Activated CD4-positive, alpha-beta T cell treated with anti-CD3 and anti-CD28 coated beads for 36 hours (primary cell): ENCODE results near the gene FAM180A. TPM values are rescaled to one million over a fixed set of nuclear protein-coding genes. Genes with fewer than 3 reads are reported as not detected.
"Not testable (repeated sequence)": the region's sequence is repeated elsewhere in the genome, so short reads cannot be mapped to it uniquely, and the experiment has no call there.

Experiments
- ATAC-seq: fragments of 200-7000 bp; cut with Tn5 transposase; one replicate; pipeline ENCODE4 v1.10.0; 2021; ENCODE audit warnings: mild to moderate bottlenecking, moderate library complexity
- CTCF ChIA-PET: fragments of 350-600 bp; sonication (Branson Sonifier 250); formaldehyde crosslinking; loops from one replicate; lab custom pipeline; 2021; ENCODE audit warnings: antibody characterized with exemption; lab: Charles Lee
- POLR2A ChIA-PET: fragments of 350-600 bp; sonication (Branson Sonifier 250); formaldehyde crosslinking; loops from one replicate; lab custom pipeline; 2021; ENCODE audit warnings: antibody characterized with exemption, inconsistent platforms; lab: Charles Lee
- DNase-seq: peaks from one replicate; pipeline ENCODE4 v3.0.0-alpha.2; 2020
- H3K27ac Mint-ChIP-seq: one replicate; pipeline ENCODE4 v1.8.0; 2021; ENCODE audit warnings: mixed read lengths
- H3K27me3 Mint-ChIP-seq: one replicate; pipeline ENCODE4 v1.8.0; 2021; ENCODE audit warnings: mixed read lengths
- H3K36me3 Mint-ChIP-seq: one replicate; pipeline ENCODE4 v1.8.0; 2021; ENCODE audit warnings: low read depth, mixed read lengths
- H3K4me1 Mint-ChIP-seq: one replicate; pipeline ENCODE4 v1.8.0; 2021; ENCODE audit warnings: mixed read lengths
- H3K4me3 Mint-ChIP-seq: one replicate; pipeline ENCODE4 v1.8.0; 2021; ENCODE audit warnings: mild to moderate bottlenecking, moderate library complexity, mixed read lengths
- H3K9me3 Mint-ChIP-seq: one replicate; pipeline ENCODE4 v1.8.0; 2021; ENCODE audit warnings: low read depth, mixed read lengths
- intact Hi-C, 2 experiments: fragments of 100-400 bp; cut with DNase I in 1 of 2; cut with micrococcal nuclease in 1 of 2; formaldehyde crosslinking; loops; one replicate each; pipeline versions ENCODE4 v1.14.2 to v1.15.1; 2022 to 2024; cut with DNase I, micrococcal nuclease
- total RNA-seq, 2 experiments: library from RNA; stranded (reverse); gene quantifications; one replicate each; pipeline ENCODE4 v1.2.3, GENCODE V29; 2021

The FAM180A gene
- total RNA-seq, 2 experiments from 2014 or later = not detected

DNA sequence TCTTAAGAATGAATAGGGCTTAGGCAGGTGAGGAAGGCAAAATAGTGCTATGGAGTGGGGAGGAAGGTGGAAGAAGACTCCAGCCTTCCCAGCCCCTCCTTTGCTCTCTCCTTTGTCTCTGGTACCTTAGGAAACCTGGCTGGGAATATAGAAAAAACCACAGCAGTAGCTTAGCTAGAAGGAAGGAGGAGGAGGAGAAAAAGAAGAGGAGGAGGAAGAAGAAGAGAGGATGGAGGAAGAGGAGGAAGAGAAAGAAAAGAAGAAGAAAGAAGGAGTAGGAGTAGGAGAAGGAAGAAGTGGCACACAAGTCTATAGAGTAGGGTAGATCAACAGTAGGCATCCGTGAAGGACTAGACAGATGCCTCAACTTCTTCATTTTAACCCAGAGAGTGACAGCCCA lies 36.5 kb upstream of the FAM180A start:
- no peak overlapping the region for H3K27ac Mint-ChIP-seq
- no peak overlapping the region for H3K4me3 Mint-ChIP-seq
- ChIA-PET CTCF (no interaction called here), POLR2A (no interaction called here)
- H3K27me3 Mint-ChIP-seq = peaks cover 8% of the 10 kb centered on the region
- H3K36me3 Mint-ChIP-seq = no peaks in the 10 kb centered on the region
- DNase-seq (no peak), ATAC-seq (no peak)
- H3K9me3 Mint-ChIP-seq = no peaks in the 10 kb centered on the region
- intact Hi-C loops = no loop called here
- H3K4me1 Mint-ChIP-seq = no peaks in the 10 kb centered on the region

DNA sequence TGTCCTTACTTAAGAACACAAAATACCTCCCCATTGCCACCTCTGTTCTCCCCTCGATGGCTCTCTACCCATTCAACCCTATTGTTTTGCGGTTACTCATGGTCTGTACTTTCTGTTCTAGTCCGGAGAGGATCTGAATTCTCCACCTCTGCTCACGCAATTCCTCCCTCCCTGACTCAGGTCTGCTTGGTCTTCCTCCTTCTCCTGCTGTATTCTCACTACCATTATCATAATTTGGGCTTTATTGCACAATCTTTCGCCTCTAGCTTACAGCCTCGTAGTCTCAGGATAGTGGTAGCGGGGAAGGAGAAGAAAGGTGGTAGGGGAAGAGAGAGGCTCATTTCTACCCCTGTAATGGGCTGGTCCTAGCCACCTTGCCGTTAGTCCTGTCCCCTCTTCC lies 35.4 kb upstream of the FAM180A start:
- intact Hi-C loops = no loop called here
- no peak for DNase-seq
- POLR2A ChIA-PET = no interaction called here
- CTCF ChIA-PET = no interaction called here
- no peak for ATAC-seq
- Mint-ChIP-seq H3K9me3 (no peaks in the 10 kb centered on the region), H3K4me1 (no peaks in the 10 kb centered on the region), H3K27me3 (peaks cover 6% of the 10 kb centered on the region), H3K4me3 (no peak overlapping the region), H3K27ac (no peak overlapping the region), H3K36me3 (no peaks in the 10 kb centered on the region)

DNA sequence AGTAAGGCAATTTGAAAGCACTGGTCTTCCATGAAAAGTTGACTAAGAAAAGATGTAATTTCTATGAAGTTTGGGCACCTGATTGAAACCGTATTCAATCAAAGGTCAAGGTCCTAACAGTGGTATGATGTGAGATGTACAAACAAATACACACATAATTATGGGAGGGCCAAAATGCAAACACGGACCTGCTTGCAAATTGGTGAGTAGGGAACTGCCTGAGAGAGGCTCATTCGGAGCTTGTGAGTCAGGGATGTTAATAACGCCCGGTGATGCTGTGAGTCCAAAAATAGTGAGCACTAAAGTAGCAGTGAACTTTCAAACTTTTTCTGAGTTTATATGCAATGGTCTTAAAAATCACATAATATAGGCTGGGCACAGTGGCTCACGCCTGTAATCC lies 34.2 kb upstream of the FAM180A start:
- H3K9me3 Mint-ChIP-seq = peaks cover 2% of the 10 kb centered on the region

DNA sequence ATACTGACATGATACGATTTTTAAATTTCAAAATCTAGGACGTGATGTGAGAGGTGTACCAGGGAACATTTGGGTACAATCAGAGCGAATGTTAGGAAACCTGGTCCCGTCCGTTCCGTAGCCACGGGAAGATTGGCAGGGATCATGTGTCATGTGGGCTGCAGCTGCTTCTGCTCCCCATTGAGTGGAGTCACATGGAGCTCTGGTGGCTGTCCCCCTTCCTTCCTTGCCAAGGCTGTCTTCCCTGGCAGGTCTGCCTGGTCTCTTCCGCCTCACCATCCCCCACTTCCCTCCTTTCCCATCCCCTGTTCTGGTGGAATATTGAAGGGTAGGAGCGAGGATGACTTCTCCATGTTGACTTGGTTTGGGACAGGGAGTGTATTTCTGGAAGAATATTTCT lies 33.8 kb upstream of the FAM180A start:
- peaks cover 9% of the 10 kb centered on the region for H3K27me3 Mint-ChIP-seq
- H3K27ac Mint-ChIP-seq = no peak overlapping the region
- CTCF ChIA-PET = interaction anchor here (0.6 kb wide), 1 partner anchor 9 kb away, joined by 3 read pairs; no protein-coding TSS in a partner anchor
- intact Hi-C loops = no loop called here
- POLR2A ChIA-PET = no interaction called here
- no peak for DNase-seq
- no peak overlapping the region for H3K4me3 Mint-ChIP-seq
- no peak for ATAC-seq
- peaks cover 2% of the 10 kb centered on the region for H3K9me3 Mint-ChIP-seq
- no peaks in the 10 kb centered on the region for H3K36me3 Mint-ChIP-seq
- H3K4me1 Mint-ChIP-seq = no peaks in the 10 kb centered on the region

More for the DNA sequence above, 34.2 kb upstream of the FAM180A start:
- ChIA-PET CTCF (no interaction called here), POLR2A (no interaction called here)
- no peak overlapping the region for H3K27ac Mint-ChIP-seq
- no peaks in the 10 kb centered on the region for H3K36me3 Mint-ChIP-seq
- intact Hi-C loops = no loop called here
- no peak for ATAC-seq
- peaks cover 9% of the 10 kb centered on the region for H3K27me3 Mint-ChIP-seq
- H3K4me1 Mint-ChIP-seq = no peaks in the 10 kb centered on the region
- no peak overlapping the region for H3K4me3 Mint-ChIP-seq
- DNase-seq = no peak

DNA sequence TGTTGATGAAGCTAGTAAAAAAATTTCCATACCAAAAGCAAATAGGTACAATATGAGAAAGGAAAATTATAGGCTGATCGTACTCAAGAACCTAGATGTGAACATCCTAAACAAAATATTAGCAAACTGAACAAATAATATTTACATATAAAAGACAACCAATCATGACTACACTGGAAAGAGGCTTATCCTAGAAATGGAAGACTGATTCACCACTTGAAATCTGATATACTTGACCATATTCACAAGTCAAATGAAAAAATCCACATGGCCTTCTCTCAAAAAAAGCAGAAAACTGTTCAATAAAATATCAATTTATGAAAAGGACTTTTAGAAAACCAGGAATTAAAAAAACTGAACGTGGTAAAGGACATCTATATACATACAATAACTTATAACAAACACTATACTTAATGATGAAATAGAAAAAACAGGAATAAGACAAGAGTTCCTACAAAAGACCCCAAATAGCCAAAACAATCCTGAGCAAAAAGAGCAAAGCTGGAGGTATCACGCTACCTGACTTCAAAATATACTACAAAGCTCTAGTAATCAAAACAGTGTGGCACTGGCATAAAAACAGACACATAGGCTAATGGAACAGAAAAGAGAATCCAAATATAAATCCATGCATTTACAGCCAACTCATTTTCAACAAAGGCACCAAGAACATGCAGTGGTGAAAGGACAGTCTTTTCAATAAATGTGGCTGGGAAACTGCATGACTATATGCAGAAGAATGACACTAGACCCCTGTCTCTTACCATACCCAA lies 29.2 kb upstream of the FAM180A start:
- intact Hi-C loops = no loop called here
- Mint-ChIP-seq H3K27ac (no peak overlapping the region), H3K4me1 (no peaks in the 10 kb centered on the region), H3K27me3 (peaks cover 4% of the 10 kb centered on the region), H3K36me3 (no peaks in the 10 kb centered on the region), H3K4me3 (no peak overlapping the region), H3K9me3 (peaks cover 2% of the 10 kb centered on the region)
- no peak for DNase-seq
- ChIA-PET CTCF (interaction anchor here (0.6 kb wide), 1 partner anchor 135 kb away, joined by 3 read pairs; no protein-coding TSS in a partner anchor), POLR2A (no interaction called here)
- no peak for ATAC-seq

DNA sequence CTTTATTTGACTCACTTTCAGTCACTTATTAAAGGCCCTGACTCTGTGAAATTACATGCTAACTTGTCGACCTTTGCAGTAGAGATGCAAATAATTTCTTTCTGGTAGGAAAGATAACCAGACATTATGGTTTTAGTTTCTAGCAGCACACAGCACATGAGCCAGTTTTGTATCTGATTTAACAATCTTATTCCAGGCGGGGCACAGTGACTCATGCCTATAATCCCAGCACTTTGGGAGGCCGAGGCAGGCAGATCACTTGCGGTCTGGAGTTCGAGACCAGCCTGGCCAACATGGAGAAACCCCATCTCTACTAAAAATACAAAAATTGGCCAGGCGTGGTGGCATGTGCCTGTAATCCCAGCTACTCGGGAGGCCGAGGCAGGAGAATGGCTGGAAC lies 27.3 kb upstream of the FAM180A start:
- ATAC-seq, DNase-seq, H3K4me1 Mint-ChIP-seq, H3K27me3 Mint-ChIP-seq, H3K27ac Mint-ChIP-seq, intact Hi-C loops, H3K4me3 Mint-ChIP-seq, H3K9me3 Mint-ChIP-seq, H3K36me3 Mint-ChIP-seq, POLR2A ChIA-PET: not testable (repeated sequence)
- CTCF ChIA-PET = interaction anchor here (0.6 kb wide), 1 partner anchor 64 kb away, joined by 3 read pairs; no protein-coding TSS in a partner anchor

DNA sequence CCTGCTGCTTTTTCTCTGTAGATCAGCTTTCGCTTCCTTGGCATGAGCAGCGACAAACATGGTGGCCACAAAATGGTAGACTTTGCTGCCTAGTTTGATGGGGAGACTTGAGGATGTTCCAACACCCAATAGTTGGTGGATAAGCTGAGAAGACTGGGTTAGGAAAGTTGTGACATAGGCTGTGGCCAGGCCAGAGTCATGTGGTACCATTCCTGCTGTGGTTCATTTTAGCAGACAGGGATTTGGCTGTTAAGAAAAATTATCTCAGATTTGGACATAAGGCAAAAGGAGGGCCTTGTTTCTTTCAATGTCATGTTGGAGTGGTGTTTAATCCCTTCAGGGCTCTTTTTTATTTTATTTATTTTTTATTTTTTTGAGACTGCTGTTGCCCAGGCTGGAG lies 26.6 kb upstream of the FAM180A start:
- DNase-seq (no peak), ATAC-seq (no peak)
- no peak overlapping the region for H3K27ac Mint-ChIP-seq
- intact Hi-C loops = no loop called here
- no peaks in the 10 kb centered on the region for H3K36me3 Mint-ChIP-seq
- ChIA-PET POLR2A (no interaction called here), CTCF (no interaction called here)
- no peaks in the 10 kb centered on the region for H3K4me1 Mint-ChIP-seq
- H3K27me3 Mint-ChIP-seq = peaks cover 4% of the 10 kb centered on the region
- H3K9me3 Mint-ChIP-seq = peaks cover 2% of the 10 kb centered on the region
- no peak overlapping the region for H3K4me3 Mint-ChIP-seq

DNA sequence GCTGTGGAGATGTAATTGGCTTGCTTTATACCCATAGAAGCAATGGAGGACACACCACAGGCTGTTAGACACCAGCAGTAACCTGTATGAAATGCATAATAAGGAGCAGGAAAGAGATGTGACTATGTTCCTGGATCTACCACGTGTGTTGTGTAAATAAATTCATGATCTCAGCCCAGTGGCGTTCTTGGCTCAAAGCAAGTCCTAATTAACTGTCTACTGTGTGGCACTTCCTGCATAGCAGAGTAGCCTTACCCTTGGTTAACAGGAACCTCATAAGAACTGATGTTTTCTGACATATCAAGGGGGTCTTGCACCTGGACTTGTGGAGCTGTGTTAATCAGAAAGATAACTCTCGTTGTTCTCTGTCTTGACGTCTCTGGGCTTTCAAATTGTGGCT lies 25.7 kb upstream of the FAM180A start:
- DNase-seq = no peak

DNA sequence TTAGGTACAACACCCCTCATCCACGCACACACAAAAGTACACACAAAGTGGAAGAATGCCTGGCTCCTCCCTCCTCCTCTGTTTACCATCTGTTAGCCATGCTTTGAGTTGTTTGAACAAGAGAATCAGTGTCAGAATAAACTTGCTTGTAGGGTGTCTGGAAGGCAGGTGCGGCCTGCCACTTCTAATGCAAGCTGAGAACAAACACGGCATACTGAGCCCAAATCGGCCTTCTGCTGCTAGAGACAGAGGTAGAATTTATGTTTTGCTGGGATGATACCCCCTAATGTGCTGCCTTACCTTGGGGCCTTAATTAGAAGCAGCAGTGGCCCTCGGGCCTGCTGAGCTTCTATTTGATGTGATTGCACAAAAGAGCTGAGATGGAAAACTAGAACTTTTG lies 24.9 kb upstream of the FAM180A start:
- DNase-seq (no peak), ATAC-seq (no peak)
- ChIA-PET CTCF (no interaction called here), POLR2A (no interaction called here)
- peaks cover 4% of the 10 kb centered on the region for H3K27me3 Mint-ChIP-seq
- H3K4me3 Mint-ChIP-seq = no peak overlapping the region
- H3K27ac Mint-ChIP-seq = no peak overlapping the region
- no peaks in the 10 kb centered on the region for H3K4me1 Mint-ChIP-seq
- intact Hi-C loops = no loop called here
- H3K9me3 Mint-ChIP-seq = peaks cover 2% of the 10 kb centered on the region
- H3K36me3 Mint-ChIP-seq = no peaks in the 10 kb centered on the region

More for the DNA sequence above, 25.7 kb upstream of the FAM180A start:
- Mint-ChIP-seq H3K36me3 (no peaks in the 10 kb centered on the region), H3K27ac (no peak overlapping the region), H3K4me1 (no peaks in the 10 kb centered on the region), H3K27me3 (peaks cover 4% of the 10 kb centered on the region), H3K4me3 (no peak overlapping the region), H3K9me3 (peaks cover 2% of the 10 kb centered on the region)
- intact Hi-C loops = no loop called here
- POLR2A ChIA-PET = no interaction called here
- ATAC-seq = no peak
- CTCF ChIA-PET = no interaction called here

DNA sequence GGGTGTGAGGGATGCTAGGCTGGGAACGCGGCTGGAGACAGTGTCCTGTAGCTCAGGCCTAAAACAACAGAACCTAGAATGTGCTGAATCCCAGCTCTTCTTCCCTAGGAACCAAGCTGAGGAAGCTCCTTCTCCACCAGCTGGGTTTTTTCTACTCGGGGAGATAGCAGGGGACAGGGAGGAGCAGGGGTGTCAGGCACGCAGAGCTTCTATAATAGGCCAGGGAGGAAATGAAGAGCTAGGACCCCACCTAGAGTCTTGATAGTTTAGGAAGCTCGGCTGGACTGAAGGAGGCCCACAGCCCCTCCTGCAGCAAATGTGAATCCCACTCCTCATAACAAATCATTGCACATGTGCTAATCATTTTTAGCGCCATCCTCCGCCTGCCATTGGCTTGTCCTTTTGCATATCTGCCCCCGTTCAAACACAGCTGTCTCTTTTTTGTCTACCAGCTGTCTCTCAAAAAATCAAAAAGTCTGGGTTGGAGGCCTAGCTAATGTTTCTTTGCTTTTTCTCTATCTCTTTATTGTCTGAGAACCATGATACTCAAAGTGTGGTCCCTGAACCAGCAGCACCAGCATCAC lies 24.1 kb upstream of the FAM180A start:
- peaks cover 2% of the 10 kb centered on the region for H3K27me3 Mint-ChIP-seq
- intact Hi-C loops = no loop called here
- no peaks in the 10 kb centered on the region for H3K36me3 Mint-ChIP-seq
- no peak for DNase-seq
- POLR2A ChIA-PET = no interaction called here
- no peaks in the 10 kb centered on the region for H3K4me1 Mint-ChIP-seq
- no peak overlapping the region for H3K27ac Mint-ChIP-seq
- H3K9me3 Mint-ChIP-seq = no peaks in the 10 kb centered on the region
- CTCF ChIA-PET = interaction anchor here (0.6 to 0.7 kb wide), 2 partner anchors 39 to 589 kb away, joined by 3 read pairs; no protein-coding TSS in a partner anchor
- no peak for ATAC-seq
- H3K4me3 Mint-ChIP-seq = no peak overlapping the region

DNA sequence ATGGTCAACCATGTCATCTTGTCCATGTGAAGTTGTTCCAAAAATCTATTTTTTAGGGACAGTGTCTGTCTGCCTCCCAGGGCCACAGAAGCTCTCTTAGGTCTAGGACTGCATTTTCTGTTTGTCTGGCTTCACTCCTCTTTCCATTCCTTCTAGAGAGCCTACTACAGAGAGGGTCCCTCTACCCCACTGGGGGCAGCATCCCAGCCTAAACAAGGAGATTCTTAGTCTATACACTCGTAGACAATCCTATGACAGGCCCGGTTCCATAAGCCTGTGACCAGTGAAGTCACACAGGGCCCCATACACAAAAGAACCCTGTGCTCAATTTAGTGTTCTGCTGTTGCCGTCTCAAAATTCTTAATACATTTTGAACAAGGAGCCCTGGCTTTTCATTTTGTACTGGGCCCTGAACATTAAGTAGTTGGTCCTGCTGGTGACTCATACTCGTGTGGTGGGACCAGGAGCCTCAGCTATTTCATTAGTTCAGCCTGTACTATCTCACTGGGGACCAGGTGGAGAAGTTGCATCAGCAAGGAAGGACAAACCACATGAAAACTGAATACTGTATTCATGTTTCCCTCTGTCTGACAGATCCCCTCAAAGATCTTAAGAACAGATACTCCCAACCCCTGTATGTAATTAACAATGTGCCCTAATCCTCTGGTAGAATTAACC lies 23.5 kb upstream of the FAM180A start:
- Mint-ChIP-seq H3K9me3 (no peaks in the 10 kb centered on the region), H3K4me1 (no peaks in the 10 kb centered on the region), H3K27ac (no peak overlapping the region), H3K4me3 (no peak overlapping the region), H3K27me3 (peaks cover 3% of the 10 kb centered on the region), H3K36me3 (no peaks in the 10 kb centered on the region)
- CTCF ChIA-PET = interaction anchor here (0.7 kb wide), 1 partner anchor 39 kb away, joined by 3 read pairs; no protein-coding TSS in a partner anchor
- no peak for DNase-seq
- intact Hi-C loops = no loop called here
- ATAC-seq = no peak
- POLR2A ChIA-PET = no interaction called here
